GM13977 (cell line): Measurements from ENCODE around the gene B4GAT1.

ENCODE experiments used
- DNase-seq: peaks from one replicate; pipeline ENCODE4 v3.0.0; 2012; ENCODE audit warnings: low spot score
- CTCF ChIP-seq: IDR thresholded peaks from 2 replicates; pipeline ENCODE4 v1.5.1; 2012; ENCODE audit warnings: mild to moderate bottlenecking, control low read depth; ENCODE audit not compliant: insufficient read depth; ENCODE audit errors: extremely low read depth, missing control alignments
- in situ Hi-C: fragments of 300-500 bp; cut with MboI; formaldehyde crosslinking; loops from one replicate; pipeline ENCODE4 v1.12.0; 2022; ENCODE audit warnings: low sequenced_read_pairs, low pct_unique_long_range_greater_than_20kb, mixed read lengths, inconsistent platforms; ENCODE audit not compliant: unreplicated experiment

Gene B4GAT1

GRCh38 chr11:66373265-66373664 lies 25.8 kb upstream of the B4GAT1 start:
- DNase-seq = no peak
- TF ChIP-seq CTCF = no peak
- in situ Hi-C loops = no loop called here

- DNase-seq = peak; percentile 89
- no peak for TF ChIP-seq CTCF
- in situ Hi-C loops = no loop called here
Observed at GRCh38 chr11:66371627-66372415, 24.4 kb upstream of the B4GAT1 start, which contains the start of gene SLC29A2. SLC29A2 (minus strand) TSS chr11:66371760; CDS start chr11:66371591, 169 bp downstream.

GRCh38 chr11:66369073-66369894 lies 21.9 kb upstream of the B4GAT1 start:
- no peak for DNase-seq
- no peak for TF ChIP-seq CTCF
- in situ Hi-C loops = no loop called here

GRCh38 chr11:66368484-66368883 lies 21.1 kb upstream of the B4GAT1 start:
- TF ChIP-seq CTCF = no peak
- no peak for DNase-seq
- in situ Hi-C loops = no loop called here

- DNase-seq = no peak
- in situ Hi-C loops = no loop called here
Observed at GRCh38 chr11:66367561-66368312, 20.3 kb upstream of the B4GAT1 start.

More at GRCh38 chr11:66367561-66368312, 20.3 kb upstream of the B4GAT1 start:
- TF ChIP-seq CTCF = no peak
